ENCODE measurements around the gene APOC1.

- no peak for TF ChIP-seq CTCF (IDR thresholded peaks at IDR 0.05)
- TF ChIP-seq POLR2A (IDR thresholded peaks at IDR 0.05): no peak
Measured at GRCh38 chr19:44894946-44895345, 19.5 kb upstream of the APOC1 start.

Data from uterus (tissue), 2 donors.